ENCODE measurements around the gene ATF2. TPM values are rescaled to one million over a fixed set of nuclear protein-coding genes. Genes with fewer than 3 reads are reported as not detected.

The ATF2 gene
- total RNA-seq, 1 donor from 2014 or later = 71.0 TPM

DNA sequence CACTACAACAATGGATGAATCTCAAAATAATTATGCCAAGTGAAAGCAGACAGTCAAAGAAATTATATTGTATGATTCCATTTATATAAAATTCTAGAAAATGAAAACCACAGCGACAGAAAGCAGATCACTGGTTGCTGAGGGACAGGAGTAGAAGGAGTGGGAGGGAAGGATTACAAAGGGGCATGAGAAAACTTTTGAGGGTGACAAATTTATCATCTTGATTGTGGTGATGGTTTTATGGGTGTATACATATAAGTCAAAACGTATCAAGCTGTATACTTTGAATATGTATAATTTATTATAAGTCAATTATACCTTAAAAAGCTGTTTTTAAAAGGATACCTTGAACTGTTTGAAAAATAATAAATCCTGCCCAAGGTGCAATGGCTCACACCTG is 27.7 kb downstream of the ATF2 start:
- H3K4me3 Mint-ChIP-seq (ENCODE audit: unreplicated experiment) = no peak overlapping the region
- TF ChIP-seq, protein P1, sequence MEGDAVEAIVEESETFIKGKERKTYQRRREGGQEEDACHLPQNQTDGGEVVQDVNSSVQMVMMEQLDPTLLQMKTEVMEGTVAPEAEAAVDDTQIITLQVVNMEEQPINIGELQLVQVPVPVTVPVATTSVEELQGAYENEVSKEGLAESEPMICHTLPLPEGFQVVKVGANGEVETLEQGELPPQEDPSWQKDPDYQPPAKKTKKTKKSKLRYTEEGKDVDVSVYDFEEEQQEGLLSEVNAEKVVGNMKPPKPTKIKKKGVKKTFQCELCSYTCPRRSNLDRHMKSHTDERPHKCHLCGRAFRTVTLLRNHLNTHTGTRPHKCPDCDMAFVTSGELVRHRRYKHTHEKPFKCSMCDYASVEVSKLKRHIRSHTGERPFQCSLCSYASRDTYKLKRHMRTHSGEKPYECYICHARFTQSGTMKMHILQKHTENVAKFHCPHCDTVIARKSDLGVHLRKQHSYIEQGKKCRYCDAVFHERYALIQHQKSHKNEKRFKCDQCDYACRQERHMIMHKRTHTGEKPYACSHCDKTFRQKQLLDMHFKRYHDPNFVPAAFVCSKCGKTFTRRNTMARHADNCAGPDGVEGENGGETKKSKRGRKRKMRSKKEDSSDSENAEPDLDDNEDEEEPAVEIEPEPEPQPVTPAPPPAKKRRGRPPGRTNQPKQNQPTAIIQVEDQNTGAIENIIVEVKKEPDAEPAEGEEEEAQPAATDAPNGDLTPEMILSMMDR (IDR thresholded peaks at IDR 0.05) = no peak
- H3K36me3 Mint-ChIP-seq (ENCODE audit: unreplicated experiment) = peaks cover 23% of the 10 kb centered on the region
- H3K9me3 Mint-ChIP-seq (ENCODE audit: unreplicated experiment) = no peaks in the 10 kb centered on the region
- peak overlapping the region; percentile 20 for H3K27ac Mint-ChIP-seq (ENCODE audit: unreplicated experiment)
- peaks cover 24% of the 10 kb centered on the region for H3K4me1 Mint-ChIP-seq (ENCODE audit: unreplicated experiment)
- H3K27me3 Mint-ChIP-seq (ENCODE audit: unreplicated experiment) = no peaks in the 10 kb centered on the region
- DNase-seq (ENCODE audit: extremely low spot score, unreplicated experiment) = no peak

DNA sequence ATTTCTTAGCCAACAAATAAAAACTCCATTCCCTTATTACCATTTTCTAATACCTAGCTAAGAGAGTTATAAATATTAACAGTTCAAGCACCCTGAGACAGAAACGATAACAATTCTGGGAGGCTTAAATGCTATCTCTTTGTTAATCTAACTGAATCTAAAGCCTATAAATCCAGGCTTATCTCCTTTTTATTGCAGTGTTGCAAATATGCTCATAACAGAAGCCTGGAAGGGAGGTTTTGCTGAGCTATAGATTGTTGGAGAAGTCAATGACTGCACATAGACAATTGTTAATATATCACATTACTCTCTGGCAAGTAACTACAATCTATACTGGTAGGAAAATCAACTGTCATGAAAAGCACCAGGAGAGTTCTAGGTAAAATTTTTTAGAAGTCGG is 30.2 kb downstream of the ATF2 start:
- Mint-ChIP-seq H3K9me3 (ENCODE audit: unreplicated experiment) (no peaks in the 10 kb centered on the region), H3K27ac (ENCODE audit: unreplicated experiment) (peak overlapping the region; percentile 6), H3K4me3 (ENCODE audit: unreplicated experiment) (no peak overlapping the region), H3K36me3 (ENCODE audit: unreplicated experiment) (peaks cover 31% of the 10 kb centered on the region), H3K4me1 (ENCODE audit: unreplicated experiment) (peaks cover 24% of the 10 kb centered on the region), H3K27me3 (ENCODE audit: unreplicated experiment) (no peaks in the 10 kb centered on the region)
- DNase-seq (ENCODE audit: extremely low spot score, unreplicated experiment) = no peak
- TF ChIP-seq, protein P1 (IDR thresholded peaks at IDR 0.05) = no peak

DNA sequence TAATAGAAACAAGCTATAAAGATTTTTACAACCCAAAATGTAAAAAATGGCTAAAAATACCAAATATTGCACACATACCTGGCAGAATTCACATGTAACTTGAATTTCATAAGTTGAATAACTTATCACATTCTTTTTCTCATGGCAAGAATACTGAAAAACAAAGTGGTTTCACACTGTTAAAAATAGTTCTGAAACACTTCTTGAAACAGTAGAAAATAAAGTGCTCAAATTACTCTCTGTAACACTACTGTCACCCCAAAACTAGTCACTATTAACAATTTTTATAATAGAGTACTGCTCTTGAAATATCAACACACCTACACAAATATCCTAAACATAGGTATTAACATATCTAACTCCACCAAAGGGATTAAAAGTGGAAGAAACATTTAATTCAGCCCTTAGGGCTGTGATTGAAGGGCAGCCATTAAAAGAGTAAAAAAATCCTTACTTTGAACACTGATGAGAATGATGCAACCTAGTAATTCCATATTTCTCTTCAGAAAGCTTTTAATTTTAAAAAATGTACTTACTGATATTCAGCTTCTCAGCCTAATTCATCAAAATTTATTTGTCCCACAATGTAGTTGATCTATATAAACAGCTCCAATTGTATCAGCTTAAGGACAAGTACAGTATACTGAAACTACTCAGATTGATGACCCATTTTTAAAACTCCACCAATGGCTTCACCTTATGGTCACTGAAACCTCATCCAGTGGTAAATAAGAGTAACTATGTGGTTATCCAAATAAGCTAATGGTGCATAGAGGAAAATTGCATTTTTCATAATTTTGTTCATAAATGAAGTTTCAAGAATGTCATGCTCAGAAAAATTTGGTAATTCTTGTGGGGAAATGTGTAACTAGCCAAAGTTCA is 31.4 kb downstream of the ATF2 start:
- Mint-ChIP-seq H3K4me1 (ENCODE audit: unreplicated experiment) (peaks cover 24% of the 10 kb centered on the region), H3K4me3 (ENCODE audit: unreplicated experiment) (no peak overlapping the region), H3K27ac (ENCODE audit: unreplicated experiment) (peak overlapping the region; percentile 75), H3K9me3 (ENCODE audit: unreplicated experiment) (no peaks in the 10 kb centered on the region), H3K36me3 (ENCODE audit: unreplicated experiment) (peaks cover 31% of the 10 kb centered on the region), H3K27me3 (ENCODE audit: unreplicated experiment) (no peaks in the 10 kb centered on the region)
- no peak for DNase-seq (ENCODE audit: extremely low spot score, unreplicated experiment)
- TF ChIP-seq, protein P1 (IDR thresholded peaks at IDR 0.05) = no peak

DNA sequence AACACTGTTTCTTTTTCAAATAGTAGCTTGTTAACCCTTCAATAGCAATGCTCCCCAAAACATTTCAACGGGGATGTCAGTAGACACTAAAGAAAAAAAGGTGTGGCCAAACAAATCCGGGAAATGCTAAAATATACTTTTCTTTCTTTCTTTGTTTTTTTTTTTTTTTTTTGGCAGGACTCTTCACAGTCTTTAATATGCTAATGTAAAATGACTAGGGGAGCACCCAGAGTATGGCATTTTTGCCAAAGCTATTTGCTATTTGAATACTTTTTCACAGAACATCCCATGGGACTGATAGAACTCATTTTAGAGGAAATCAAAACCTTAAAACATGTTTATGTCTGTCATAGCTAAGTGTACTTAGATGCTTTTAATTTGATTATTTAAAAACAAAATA is 32.1 kb downstream of the ATF2 start:
- DNase-seq (ENCODE audit: extremely low spot score, unreplicated experiment) = no peak
- peaks cover 32% of the 10 kb centered on the region for H3K36me3 Mint-ChIP-seq (ENCODE audit: unreplicated experiment)
- no peaks in the 10 kb centered on the region for H3K9me3 Mint-ChIP-seq (ENCODE audit: unreplicated experiment)
- peaks cover 27% of the 10 kb centered on the region for H3K4me1 Mint-ChIP-seq (ENCODE audit: unreplicated experiment)
- H3K4me3 Mint-ChIP-seq (ENCODE audit: unreplicated experiment) = no peak overlapping the region
- H3K27ac Mint-ChIP-seq (ENCODE audit: unreplicated experiment) = no peak overlapping the region
- no peaks in the 10 kb centered on the region for H3K27me3 Mint-ChIP-seq (ENCODE audit: unreplicated experiment)
- TF ChIP-seq, protein P1 (IDR thresholded peaks at IDR 0.05) = no peak

DNA sequence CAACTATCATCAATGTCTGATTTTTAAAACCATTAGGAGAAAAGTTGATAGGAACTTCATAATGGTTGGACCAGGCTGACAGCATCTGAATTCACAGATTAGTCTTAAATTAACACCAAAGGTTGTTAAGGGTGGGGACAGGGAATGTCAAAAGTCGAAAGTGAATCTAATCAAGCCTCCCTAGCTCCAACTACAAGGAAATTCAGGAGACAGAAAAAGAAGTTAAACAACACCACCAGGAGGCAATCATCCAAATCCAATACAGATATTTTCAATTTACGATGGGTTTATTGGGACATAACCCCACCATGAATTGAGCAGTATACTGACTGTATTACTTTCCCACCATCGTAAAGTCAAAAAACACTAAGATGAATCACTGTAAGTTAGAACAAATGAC is 32.8 kb downstream of the ATF2 start:
- no peaks in the 10 kb centered on the region for H3K9me3 Mint-ChIP-seq (ENCODE audit: unreplicated experiment)
- TF ChIP-seq, protein P1 (IDR thresholded peaks at IDR 0.05) = no peak
- no peak for DNase-seq (ENCODE audit: extremely low spot score, unreplicated experiment)
- peaks cover 34% of the 10 kb centered on the region for H3K36me3 Mint-ChIP-seq (ENCODE audit: unreplicated experiment)
- H3K4me3 Mint-ChIP-seq (ENCODE audit: unreplicated experiment) = no peak overlapping the region
- H3K27me3 Mint-ChIP-seq (ENCODE audit: unreplicated experiment) = no peaks in the 10 kb centered on the region
- no peak overlapping the region for H3K27ac Mint-ChIP-seq (ENCODE audit: unreplicated experiment)
- peaks cover 25% of the 10 kb centered on the region for H3K4me1 Mint-ChIP-seq (ENCODE audit: unreplicated experiment)
